ENCODE measurements around the gene TRIM37.

GRCh38 chr17:59024916-59025315 is 81.8 kb downstream of the TRIM37 start:
- TF ChIP-seq CTCF (IDR thresholded peaks at IDR 0.05; ENCODE audit: insufficient read depth, low read length) = no peak
- no peak for TF ChIP-seq GABPA (IDR thresholded peaks at IDR 0.05; ENCODE audit: low read depth)
- no peak for TF ChIP-seq POLR2AphosphoS5 (IDR thresholded peaks at IDR 0.05; ENCODE audit: low read depth)

All from HL-60 (cell line).